GM12892 (cell line): ENCODE results near the gene ENDOD1.

Source experiments
- POLR2A ChIP-seq: IDR thresholded peaks from 2 replicates; pipeline ENCODE4 v1.6.1; 2011; ENCODE audit warnings: low read depth, low read length, control low read depth
- POLR2AphosphoS5 ChIP-seq: IDR thresholded peaks from 2 replicates; pipeline ENCODE4 v1.6.1; 2011; ENCODE audit warnings: low read depth, low read length, control low read depth

DNA sequence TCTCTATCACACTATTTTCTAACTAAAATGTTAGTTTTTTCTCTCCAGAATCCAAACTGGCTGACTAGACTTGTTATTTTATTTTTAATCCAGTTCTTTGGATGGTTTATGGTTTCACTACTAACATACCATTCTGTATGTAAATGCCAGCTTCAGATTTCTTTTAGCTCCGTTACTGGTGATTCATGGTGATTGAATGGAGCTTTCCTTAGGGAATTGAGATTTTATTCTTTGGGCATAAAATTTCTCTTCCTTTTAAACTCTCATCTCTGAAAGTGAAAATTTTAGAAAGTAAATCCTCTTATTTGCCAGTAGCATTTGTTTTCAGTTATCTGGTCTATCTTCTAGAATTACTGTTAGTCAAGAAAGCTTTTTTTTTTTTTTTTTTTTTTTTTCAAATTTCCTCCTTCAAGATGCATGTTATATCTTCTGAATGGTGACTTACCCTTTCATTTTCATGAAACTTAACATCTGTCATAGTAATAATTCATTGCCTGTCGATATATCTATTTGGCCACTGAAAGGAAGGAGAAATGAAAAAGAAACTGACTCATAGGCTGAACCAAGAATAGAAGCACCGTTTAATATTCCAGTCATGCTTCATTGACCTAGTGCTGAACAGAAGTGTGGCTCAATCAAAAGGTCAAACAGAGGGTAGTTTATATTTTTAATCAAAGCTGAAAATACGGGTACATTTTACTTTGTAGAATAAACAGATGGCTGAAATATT is 6.4 kb downstream of the ENDOD1 start:
- TF ChIP-seq POLR2A (no peak), POLR2AphosphoS5 (no peak)
